ENCODE results near the gene ZFTA.

DNA sequence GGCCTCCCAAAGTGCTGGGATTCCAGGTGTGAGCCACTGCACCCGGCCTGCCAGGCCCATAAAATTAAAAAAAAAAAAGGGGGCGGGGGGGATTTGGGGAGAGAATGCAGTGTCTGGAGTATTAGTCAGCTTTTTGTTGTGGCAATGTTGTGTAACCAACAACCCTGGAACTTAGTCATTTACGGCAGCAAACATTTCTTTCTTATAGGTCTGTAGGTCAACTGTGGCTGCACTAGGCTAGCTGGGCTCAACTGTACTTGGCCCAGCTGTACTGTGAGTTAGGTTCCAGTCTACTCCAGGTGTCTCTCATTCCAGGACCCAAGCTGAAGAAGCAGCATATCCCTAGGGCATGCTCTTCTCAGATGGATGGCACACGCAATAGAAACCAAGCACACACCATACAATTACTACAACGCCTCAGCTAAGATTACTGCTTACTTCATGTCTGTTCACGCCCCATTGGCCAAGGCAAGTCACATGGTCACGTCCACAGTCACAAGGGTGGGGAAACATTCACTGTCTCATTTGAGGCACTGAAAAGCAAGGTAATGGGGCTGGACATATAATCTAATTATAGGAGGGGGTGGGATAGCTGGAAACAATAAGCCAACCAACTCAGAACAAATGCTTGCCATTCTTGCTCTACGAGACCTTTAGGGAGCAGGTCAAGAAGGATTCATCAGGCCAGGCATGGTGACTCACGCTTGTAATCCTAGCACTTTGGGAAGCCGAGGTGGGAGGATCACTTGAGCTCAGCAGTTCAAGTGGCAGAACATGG lies 34.3 kb upstream of the ZFTA start:
- TF ChIP-seq, protein P1, sequence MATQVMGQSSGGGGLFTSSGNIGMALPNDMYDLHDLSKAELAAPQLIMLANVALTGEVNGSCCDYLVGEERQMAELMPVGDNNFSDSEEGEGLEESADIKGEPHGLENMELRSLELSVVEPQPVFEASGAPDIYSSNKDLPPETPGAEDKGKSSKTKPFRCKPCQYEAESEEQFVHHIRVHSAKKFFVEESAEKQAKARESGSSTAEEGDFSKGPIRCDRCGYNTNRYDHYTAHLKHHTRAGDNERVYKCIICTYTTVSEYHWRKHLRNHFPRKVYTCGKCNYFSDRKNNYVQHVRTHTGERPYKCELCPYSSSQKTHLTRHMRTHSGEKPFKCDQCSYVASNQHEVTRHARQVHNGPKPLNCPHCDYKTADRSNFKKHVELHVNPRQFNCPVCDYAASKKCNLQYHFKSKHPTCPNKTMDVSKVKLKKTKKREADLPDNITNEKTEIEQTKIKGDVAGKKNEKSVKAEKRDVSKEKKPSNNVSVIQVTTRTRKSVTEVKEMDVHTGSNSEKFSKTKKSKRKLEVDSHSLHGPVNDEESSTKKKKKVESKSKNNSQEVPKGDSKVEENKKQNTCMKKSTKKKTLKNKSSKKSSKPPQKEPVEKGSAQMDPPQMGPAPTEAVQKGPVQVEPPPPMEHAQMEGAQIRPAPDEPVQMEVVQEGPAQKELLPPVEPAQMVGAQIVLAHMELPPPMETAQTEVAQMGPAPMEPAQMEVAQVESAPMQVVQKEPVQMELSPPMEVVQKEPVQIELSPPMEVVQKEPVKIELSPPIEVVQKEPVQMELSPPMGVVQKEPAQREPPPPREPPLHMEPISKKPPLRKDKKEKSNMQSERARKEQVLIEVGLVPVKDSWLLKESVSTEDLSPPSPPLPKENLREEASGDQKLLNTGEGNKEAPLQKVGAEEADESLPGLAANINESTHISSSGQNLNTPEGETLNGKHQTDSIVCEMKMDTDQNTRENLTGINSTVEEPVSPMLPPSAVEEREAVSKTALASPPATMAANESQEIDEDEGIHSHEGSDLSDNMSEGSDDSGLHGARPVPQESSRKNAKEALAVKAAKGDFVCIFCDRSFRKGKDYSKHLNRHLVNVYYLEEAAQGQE (IDR thresholded peaks at IDR 0.05; ENCODE audit: unreplicated experiment) = no peak
- TF ChIP-seq POLR2AphosphoS5 (IDR thresholded peaks at IDR 0.05; ENCODE audit: low read depth) (no peak), EZH2 (IDR thresholded peaks at IDR 0.05; ENCODE audit: low read depth, unreplicated experiment) (no peak), JUNB (IDR thresholded peaks at IDR 0.05; ENCODE audit: unreplicated experiment) (no peak), CREB1 (CRISPR knock-in tag; IDR thresholded peaks at IDR 0.05; ENCODE audit: low read depth) (no peak), EZH2phosphoT487 (IDR thresholded peaks at IDR 0.05; ENCODE audit: unreplicated experiment) (no peak), ZNF114 (CRISPR knock-in tag; IDR thresholded peaks at IDR 0.05) (no peak), NANOG (IDR thresholded peaks at IDR 0.05; ENCODE audit: borderline replicate concordance) (no peak), STAT1 (IDR thresholded peaks at IDR 0.05; ENCODE audit: unreplicated experiment) (no peak), ZNF331 (CRISPR knock-in tag; IDR thresholded peaks at IDR 0.05; ENCODE audit: low read depth) (no peak)
- TF ChIP-seq, protein P2, sequence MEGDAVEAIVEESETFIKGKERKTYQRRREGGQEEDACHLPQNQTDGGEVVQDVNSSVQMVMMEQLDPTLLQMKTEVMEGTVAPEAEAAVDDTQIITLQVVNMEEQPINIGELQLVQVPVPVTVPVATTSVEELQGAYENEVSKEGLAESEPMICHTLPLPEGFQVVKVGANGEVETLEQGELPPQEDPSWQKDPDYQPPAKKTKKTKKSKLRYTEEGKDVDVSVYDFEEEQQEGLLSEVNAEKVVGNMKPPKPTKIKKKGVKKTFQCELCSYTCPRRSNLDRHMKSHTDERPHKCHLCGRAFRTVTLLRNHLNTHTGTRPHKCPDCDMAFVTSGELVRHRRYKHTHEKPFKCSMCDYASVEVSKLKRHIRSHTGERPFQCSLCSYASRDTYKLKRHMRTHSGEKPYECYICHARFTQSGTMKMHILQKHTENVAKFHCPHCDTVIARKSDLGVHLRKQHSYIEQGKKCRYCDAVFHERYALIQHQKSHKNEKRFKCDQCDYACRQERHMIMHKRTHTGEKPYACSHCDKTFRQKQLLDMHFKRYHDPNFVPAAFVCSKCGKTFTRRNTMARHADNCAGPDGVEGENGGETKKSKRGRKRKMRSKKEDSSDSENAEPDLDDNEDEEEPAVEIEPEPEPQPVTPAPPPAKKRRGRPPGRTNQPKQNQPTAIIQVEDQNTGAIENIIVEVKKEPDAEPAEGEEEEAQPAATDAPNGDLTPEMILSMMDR (conservative IDR thresholded peaks at IDR 0.05; ENCODE audit: low read depth in 2 of 2) = no peak
- TF ChIP-seq, protein P3, sequence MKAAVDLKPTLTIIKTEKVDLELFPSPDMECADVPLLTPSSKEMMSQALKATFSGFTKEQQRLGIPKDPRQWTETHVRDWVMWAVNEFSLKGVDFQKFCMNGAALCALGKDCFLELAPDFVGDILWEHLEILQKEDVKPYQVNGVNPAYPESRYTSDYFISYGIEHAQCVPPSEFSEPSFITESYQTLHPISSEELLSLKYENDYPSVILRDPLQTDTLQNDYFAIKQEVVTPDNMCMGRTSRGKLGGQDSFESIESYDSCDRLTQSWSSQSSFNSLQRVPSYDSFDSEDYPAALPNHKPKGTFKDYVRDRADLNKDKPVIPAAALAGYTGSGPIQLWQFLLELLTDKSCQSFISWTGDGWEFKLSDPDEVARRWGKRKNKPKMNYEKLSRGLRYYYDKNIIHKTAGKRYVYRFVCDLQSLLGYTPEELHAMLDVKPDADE (IDR thresholded peaks at IDR 0.05) = no peak
- TF ChIP-seq, protein P4, sequence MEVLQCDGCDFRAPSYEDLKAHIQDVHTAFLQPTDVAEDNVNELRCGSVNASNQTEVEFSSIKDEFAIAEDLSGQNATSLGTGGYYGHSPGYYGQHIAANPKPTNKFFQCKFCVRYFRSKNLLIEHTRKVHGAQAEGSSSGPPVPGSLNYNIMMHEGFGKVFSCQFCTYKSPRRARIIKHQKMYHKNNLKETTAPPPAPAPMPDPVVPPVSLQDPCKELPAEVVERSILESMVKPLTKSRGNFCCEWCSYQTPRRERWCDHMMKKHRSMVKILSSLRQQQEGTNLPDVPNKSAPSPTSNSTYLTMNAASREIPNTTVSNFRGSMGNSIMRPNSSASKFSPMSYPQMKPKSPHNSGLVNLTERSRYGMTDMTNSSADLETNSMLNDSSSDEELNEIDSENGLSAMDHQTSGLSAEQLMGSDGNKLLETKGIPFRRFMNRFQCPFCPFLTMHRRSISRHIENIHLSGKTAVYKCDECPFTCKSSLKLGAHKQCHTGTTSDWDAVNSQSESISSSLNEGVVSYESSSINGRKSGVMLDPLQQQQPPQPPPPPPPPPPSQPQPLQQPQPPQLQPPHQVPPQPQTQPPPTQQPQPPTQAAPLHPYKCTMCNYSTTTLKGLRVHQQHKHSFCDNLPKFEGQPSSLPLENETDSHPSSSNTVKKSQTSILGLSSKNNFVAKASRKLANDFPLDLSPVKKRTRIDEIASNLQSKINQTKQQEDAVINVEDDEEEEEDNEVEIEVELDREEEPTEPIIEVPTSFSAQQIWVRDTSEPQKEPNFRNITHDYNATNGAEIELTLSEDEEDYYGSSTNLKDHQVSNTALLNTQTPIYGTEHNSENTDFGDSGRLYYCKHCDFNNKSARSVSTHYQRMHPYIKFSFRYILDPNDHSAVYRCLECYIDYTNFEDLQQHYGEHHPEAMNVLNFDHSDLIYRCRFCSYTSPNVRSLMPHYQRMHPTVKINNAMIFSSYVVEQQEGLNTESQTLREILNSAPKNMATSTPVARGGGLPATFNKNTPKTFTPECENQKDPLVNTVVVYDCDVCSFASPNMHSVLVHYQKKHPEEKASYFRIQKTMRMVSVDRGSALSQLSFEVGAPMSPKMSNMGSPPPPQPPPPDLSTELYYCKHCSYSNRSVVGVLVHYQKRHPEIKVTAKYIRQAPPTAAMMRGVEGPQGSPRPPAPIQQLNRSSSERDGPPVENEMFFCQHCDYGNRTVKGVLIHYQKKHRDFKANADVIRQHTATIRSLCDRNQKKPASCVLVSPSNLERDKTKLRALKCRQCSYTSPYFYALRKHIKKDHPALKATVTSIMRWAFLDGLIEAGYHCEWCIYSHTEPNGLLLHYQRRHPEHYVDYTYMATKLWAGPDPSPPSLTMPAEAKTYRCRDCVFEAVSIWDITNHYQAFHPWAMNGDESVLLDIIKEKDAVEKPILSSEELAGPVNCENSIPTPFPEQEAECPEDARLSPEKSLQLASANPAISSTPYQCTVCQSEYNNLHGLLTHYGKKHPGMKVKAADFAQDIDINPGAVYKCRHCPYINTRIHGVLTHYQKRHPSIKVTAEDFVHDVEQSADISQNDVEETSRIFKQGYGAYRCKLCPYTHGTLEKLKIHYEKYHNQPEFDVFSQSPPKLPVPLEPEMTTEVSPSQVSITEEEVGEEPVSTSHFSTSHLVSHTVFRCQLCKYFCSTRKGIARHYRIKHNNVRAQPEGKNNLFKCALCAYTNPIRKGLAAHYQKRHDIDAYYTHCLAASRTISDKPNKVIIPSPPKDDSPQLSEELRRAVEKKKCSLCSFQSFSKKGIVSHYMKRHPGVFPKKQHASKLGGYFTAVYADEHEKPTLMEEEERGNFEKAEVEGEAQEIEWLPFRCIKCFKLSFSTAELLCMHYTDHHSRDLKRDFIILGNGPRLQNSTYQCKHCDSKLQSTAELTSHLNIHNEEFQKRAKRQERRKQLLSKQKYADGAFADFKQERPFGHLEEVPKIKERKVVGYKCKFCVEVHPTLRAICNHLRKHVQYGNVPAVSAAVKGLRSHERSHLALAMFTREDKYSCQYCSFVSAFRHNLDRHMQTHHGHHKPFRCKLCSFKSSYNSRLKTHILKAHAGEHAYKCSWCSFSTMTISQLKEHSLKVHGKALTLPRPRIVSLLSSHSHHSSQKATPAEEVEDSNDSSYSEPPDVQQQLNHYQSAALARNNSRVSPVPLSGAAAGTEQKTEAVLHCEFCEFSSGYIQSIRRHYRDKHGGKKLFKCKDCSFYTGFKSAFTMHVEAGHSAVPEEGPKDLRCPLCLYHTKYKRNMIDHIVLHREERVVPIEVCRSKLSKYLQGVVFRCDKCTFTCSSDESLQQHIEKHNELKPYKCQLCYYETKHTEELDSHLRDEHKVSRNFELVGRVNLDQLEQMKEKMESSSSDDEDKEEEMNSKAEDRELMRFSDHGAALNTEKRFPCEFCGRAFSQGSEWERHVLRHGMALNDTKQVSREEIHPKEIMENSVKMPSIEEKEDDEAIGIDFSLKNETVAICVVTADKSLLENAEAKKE (CRISPR knock-in tag; IDR thresholded peaks at IDR 0.05) = no peak

Measured in GM23338 (cell line).